BJ (cell line): ENCODE results near the gene COL19A1. TPM values are rescaled to one million over a fixed set of nuclear protein-coding genes. Genes with fewer than 3 reads are reported as not detected.

Source experiments
- CTCF ChIA-PET: fragments of 350-600 bp; formaldehyde crosslinking; extraction: SDS; loops from one replicate; lab custom pipeline; 2021; ENCODE audit warnings: antibody characterized with exemption, inconsistent platforms; lab: Yijun Ruan, JAX
- POLR2A ChIA-PET: fragments of 300-600 bp; sonication (Branson Sonifier 250); formaldehyde crosslinking; extraction: SDS; loops from one replicate; lab custom pipeline; 2021; ENCODE audit warnings: antibody characterized with exemption; lab: Charles Lee
- DNase-seq: peaks from one replicate; pipeline ENCODE4 v3.0.0-alpha.2; 2011; ENCODE audit warnings: low read depth
- H3K27me3 ChIP-seq: 2 replicates; pipeline ENCODE4 v1.6.0; 2011; ENCODE audit warnings: low read length; ENCODE audit not compliant: control insufficient read depth, insufficient read depth
- H3K36me3 ChIP-seq: 2 replicates; pipeline ENCODE4 v1.5.1; 2011; ENCODE audit warnings: low read length; ENCODE audit not compliant: control insufficient read depth, insufficient read depth
- H3K4me3 ChIP-seq: 2 replicates; pipeline ENCODE4 v1.5.1; 2011; ENCODE audit warnings: low read depth, mild to moderate bottlenecking, control low read depth, low read length
- CTCF ChIP-seq: IDR thresholded peaks from 2 replicates; pipeline ENCODE4 v1.5.1; 2011; ENCODE audit warnings: low read depth, mild to moderate bottlenecking, control low read depth, inconsistent platforms, low read length, moderate library complexity; ENCODE audit not compliant: insufficient read depth
- polyA plus RNA-seq: library from polyadenylated mRNA; depleted of rRNA; stranded (reverse); fragments of >200 nt; gene quantifications from 2 replicates; pipeline ENCODE4 v1.2.3, GENCODE V29; 2011

Gene COL19A1
- polyA plus RNA-seq, 1 experiment: 0.11 TPM

GRCh38 chr6:69835414-69836179, 30.8 kb upstream of the COL19A1 start:
- no peak overlapping the region for H3K4me3 ChIP-seq
- CTCF ChIA-PET: interaction anchor here (0.6 to 3.8 kb wide), 11 partner anchors 16 to 331 kb away, joined by 3 to 19 read pairs (median 3); no protein-coding TSS in a partner anchor

GRCh38 chr6:69841862-69842261, 24.5 kb upstream of the COL19A1 start:
- no peak for TF ChIP-seq CTCF
- Histone ChIP-seq H3K36me3 (no peaks in the 10 kb centered on the region), H3K27me3 (no peaks in the 10 kb centered on the region; the same call in 1 of the 2 replicates), H3K4me3 (no peak overlapping the region)
- ChIA-PET POLR2A (no interaction called here), CTCF (no interaction called here)
- no peak for DNase-seq

More at GRCh38 chr6:69835414-69836179, 30.8 kb upstream of the COL19A1 start:
- peak; percentile 12 for DNase-seq
- H3K27me3 ChIP-seq: no peaks in the 10 kb centered on the region
- POLR2A ChIA-PET: no interaction called here
- H3K36me3 ChIP-seq: no peaks in the 10 kb centered on the region
- peak; percentile 90 for TF ChIP-seq CTCF

- TF ChIP-seq CTCF: no peak
- POLR2A ChIA-PET: no interaction called here
- CTCF ChIA-PET: no interaction called here
- Histone ChIP-seq H3K27me3 (no peaks in the 10 kb centered on the region; the same call in 1 of the 2 replicates), H3K36me3 (no peaks in the 10 kb centered on the region), H3K4me3 (no peak overlapping the region)
- no peak for DNase-seq
These were observed 23.2 kb upstream of the COL19A1 start for GRCh38 chr6:69843189-69843588.

GRCh38 chr6:69846312-69846711, 20.0 kb upstream of the COL19A1 start:
- POLR2A ChIA-PET: no interaction called here
- TF ChIP-seq CTCF: no peak
- CTCF ChIA-PET: interaction anchor here (1.7 kb wide), 1 partner anchor 12 kb away, joined by 8 read pairs; no protein-coding TSS in a partner anchor

GRCh38 chr6:69846770-69847491, 19.4 kb upstream of the COL19A1 start:
- POLR2A ChIA-PET: no interaction called here
- CTCF ChIA-PET: interaction anchor here (1.7 kb wide), 1 partner anchor 12 kb away, joined by 8 read pairs; no protein-coding TSS in a partner anchor
- H3K36me3 ChIP-seq: no peaks in the 10 kb centered on the region
- H3K27me3 ChIP-seq: no peaks in the 10 kb centered on the region
- no peak overlapping the region for H3K4me3 ChIP-seq
- TF ChIP-seq CTCF: no peak
- no peak for DNase-seq

More at GRCh38 chr6:69846312-69846711, 20.0 kb upstream of the COL19A1 start:
- H3K27me3 ChIP-seq: no peaks in the 10 kb centered on the region; the same call in 1 of the 2 replicates
- H3K36me3 ChIP-seq: no peaks in the 10 kb centered on the region
- no peak for DNase-seq
- no peak overlapping the region for H3K4me3 ChIP-seq
